HG02973 (cell line): Measurements from ENCODE around the gene CRACDL.
"Not testable (repeated sequence)": the region's sequence is repeated elsewhere in the genome, so short reads cannot be mapped to it uniquely, and the experiment has no call there.

Experiments
- ATAC-seq: cut with Tn5 transposase; IDR thresholded peaks from one replicate; pipeline ENCODE4 v1.9.1; 2021; ENCODE audit warnings: moderate library complexity; ENCODE audit not compliant: unreplicated experiment

CRACDL gene

GRCh38 chr2:98908931-98909316 lies 27.1 kb downstream of the CRACDL start:
- ATAC-seq = no peak

GRCh38 chr2:98907966-98908905 lies 27.8 kb downstream of the CRACDL start:
- no peak for ATAC-seq

DNA sequence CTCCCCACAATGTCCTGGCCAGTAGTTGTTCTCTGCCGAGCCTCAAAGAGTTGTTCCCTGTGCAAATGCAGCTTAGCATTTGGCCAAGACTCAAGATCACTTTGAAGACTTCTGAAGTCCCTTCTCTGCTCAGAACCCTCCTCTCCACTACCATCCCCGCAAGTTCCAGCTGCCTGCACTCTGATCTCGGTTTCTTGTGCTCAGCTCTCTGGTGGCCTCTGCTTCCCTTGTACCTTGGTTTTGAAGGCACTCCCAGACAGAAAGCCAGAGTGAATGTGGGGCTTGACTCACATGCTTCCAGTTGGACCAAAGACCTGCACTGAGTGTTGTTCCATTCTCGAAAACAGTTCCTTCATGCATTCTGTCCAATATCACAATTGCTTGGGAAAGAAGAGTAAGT lies 28.6 kb downstream of the CRACDL start:
- ATAC-seq = no peak

DNA sequence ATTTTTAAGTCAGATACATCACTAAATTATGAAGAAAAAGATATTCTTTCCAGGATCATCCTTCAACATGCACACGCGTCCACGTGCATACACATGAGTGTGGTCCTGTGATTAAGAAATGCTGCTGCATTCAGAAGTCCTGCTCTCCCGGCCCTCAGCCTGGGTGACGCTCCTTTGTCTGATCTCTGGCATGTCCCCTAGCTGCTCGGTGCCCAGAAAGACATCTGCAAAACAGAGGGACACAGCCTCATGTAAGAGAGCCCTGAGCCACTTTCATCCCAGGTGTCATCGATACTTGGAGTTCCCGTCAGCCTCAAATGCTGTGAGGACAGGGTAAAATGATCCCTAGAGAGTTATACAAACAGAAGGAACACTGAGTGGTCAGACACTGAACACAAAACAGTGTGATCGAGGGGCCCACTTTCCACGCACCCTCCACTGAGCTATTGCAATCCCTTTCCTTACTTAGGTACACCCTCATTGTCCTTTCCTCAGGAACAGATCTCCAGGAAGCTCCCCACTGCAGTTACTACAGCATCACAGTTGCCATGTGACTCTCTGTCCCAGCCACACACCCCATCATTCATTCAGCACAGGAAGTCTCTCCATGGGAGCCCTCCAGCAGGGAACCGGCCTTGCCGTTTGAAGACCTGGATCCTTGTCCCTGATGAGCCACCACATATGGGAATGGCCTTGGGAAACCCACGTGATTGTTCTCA lies 32.1 kb downstream of the CRACDL start:
- no peak for ATAC-seq

DNA sequence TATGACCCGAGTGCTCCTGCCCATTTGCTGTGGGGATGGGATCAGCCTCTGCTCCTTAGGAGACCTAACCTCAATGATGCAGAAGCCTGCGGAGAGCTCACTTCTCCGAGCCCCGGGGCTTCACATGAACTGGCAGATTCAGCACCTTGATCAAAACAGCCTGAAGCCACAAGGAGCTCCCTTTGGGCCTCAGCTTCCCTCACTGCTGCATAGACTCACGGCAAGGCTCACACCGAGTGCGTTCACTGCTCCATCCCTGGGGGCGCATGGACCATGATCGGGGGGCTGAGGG lies 33.0 kb downstream of the CRACDL start:
- no peak for ATAC-seq

DNA sequence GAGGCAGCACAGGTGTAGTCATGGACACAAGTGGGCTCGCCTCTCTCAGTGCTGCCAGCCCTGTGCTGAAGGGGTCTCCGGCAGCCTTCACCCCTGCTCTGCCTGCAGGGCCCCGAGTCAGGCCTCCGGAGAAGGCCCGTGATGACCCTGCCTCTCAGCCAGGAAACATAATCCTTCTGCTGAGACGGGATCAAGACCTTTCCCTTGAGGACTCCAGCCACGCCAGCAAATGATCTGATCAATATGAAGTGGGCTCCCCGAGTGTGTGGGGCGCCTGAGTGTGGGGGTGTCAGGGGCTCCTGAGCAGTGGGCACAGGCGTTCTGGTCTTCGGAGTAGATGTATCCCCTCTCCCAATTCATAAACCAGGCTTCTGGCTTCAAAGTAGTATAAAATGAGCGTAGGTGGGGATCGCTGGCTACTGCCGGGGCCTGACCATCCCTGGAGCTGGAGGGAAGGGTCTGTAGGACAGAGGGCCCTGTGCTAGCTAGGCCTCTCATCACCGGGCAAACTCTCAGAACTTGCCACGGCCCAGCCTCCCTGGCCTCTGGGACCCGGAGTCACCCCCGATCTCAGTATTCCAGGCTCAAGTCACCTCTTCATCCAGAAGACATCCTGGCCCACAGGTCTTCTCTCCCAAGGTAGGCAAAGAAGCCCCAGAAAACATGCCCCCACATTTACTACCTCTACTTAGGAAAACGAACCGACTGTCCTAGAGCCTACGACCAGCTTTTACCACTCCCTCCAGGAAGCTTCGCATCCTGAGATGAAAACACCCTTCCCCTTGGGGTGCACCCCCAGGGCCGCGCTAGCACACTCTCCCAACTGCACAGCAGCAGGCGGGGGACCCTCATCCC lies 33.6 kb downstream of the CRACDL start:
- no peak for ATAC-seq

GRCh38 chr2:98901702-98902101 lies 34.3 kb downstream of the CRACDL start:
- no peak for ATAC-seq

GRCh38 chr2:98901291-98901690 lies 34.7 kb downstream of the CRACDL start:
- no peak for ATAC-seq

- no peak for ATAC-seq
These were observed 35.3 kb downstream of the CRACDL start for GRCh38 chr2:98900721-98901120.

DNA sequence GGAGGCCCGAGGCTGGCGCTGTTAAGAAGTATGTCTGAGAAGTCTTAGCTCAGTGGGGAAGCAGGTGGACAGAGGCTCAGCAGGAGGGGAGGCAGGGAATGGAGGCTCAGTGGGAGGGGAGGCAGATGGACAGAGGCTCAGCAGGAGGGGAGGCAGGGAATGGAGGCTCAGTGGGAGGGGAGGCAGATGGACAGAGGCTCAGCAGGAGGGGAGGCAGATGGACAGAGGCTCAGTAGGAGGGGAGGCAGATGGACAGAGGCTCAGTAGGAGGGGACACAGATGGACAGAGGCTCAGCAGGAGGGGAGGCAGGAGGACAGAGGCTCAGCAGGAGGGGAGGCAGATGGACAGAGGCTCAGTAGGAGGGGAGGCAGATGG lies 36.3 kb downstream of the CRACDL start:
- not testable (repeated sequence) for ATAC-seq

GRCh38 chr2:98899041-98899702 lies 36.9 kb downstream of the CRACDL start:
- ATAC-seq = no peak

- ATAC-seq = no peak
These were observed 37.6 kb downstream of the CRACDL start for GRCh38 chr2:98898423-98898841.

- no peak for ATAC-seq
These were observed 38.3 kb downstream of the CRACDL start for GRCh38 chr2:98897746-98898145.

DNA sequence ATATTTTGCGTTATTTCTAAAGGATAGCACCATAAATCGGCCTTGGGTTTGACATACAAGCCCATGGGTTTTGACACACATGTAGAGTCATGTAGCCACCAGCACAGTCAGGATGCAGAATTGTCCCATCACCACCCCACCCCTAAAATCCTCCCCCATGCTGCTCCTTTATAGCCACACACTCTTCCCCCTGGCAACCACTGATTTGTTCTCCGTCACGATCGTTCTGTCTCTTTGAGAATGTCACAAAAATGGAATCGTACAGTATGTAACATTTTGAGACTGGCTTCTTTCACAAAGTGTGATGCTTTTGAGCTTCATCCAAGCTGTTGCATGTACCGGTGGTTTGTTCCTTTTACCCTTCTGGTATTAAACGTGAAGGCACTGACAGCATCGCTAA lies 39.1 kb downstream of the CRACDL start:
- no peak for ATAC-seq

DNA sequence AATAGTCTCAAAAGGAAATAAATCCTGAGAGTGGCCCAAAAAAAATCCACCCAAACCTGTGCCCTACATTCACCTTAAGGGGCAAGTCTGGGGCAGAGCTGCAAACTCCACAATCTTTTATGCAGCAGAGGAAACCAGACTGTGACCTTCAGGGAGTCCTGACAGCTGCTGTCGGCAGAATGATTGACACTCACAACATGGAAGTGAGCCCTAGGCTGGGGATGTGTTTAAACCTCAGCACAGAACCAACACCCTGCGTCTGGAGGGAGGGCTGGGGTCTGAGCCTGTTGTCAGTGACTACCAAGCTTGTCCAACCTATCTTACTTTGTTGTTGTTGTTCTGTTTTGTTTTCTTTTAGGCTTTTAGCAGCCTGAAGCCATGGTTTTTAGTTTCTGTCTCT lies 39.6 kb downstream of the CRACDL start:
- no peak for ATAC-seq

DNA sequence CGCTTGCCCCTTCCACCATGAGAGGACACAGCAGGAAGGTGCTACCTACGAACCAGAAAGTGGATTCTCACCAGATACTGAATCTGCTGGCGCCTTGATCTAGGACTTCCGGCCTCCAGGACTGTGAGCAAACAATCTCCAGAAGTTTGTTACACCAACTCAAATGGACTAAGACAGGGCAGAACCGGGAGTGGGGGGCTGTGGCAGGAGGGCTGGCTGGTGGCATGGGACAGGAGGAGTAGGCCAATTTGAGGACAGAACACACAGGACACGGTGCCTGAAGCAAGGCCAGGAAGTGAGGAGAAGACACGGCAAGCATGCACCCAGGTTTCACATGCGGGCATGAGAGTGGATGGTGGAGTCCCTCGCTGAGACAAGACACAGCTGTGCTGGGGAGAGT lies 40.1 kb downstream of the CRACDL start:
- ATAC-seq = no peak

GRCh38 chr2:98895221-98895620 lies 40.8 kb downstream of the CRACDL start:
- ATAC-seq = no peak

- ATAC-seq = no peak
These were observed 41.6 kb downstream of the CRACDL start for GRCh38 chr2:98894331-98895000.

DNA sequence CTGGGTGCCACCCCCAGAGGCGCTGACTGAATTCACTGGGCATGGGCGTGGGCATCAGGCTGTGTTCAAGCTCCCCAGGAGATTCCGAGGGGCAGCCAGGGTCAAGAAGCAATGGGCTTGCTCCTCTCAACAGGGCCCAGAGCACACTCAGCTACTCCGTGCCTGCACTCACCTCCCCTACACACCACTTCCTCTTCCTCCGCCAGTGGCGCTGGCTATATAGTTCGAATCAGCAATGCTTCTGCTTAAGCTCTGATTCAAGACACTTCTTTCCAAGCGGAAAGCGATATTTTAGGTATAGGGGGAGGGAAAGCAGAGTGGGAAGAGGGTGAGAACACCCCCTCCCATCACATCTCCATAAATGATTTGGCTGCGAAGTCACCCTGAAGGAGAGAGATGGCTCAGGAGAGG lies 42.1 kb downstream of the CRACDL start:
- ATAC-seq = no peak

- ATAC-seq = no peak
These were observed 43.2 kb downstream of the CRACDL start for GRCh38 chr2:98892871-98893270.
